ENCODE data around the gene DRGX. TPM values are rescaled to one million over a fixed set of nuclear protein-coding genes. Genes with fewer than 3 reads are reported as not detected.

The DRGX gene
- total and polyA plus RNA-seq, 10 of the 15 experiments (the other 5 are each of a cell fraction or from before 2014, with no cell fraction given) = not detected

- TF ChIP-seq BCLAF1 (IDR thresholded peaks at IDR 0.05) (no peak), IRF3 (IDR thresholded peaks at IDR 0.05) (no peak), ZSCAN29 (IDR thresholded peaks at IDR 0.05) (no peak)
Observed at GRCh38 chr10:49318755-49319154, 77.1 kb downstream of the DRGX start (continued).

- intact Hi-C loops (cut with micrococcal nuclease; ENCODE audit: unreplicated experiment) = no loop called here
- peaks cover 0 to 2% of the 10 kb centered on the region in 2 experiments; a peak in 2 of 4 replicates for H3K27me3 ChIP-seq (replicated peaks in 1 of 2; ENCODE audit: control insufficient read depth in 2 of 2, insufficient read depth in 2 of 2, low read length in 1 of 2)
- ChIA-PET SMC1A (ENCODE audit: uncharacterized antibody, unreplicated experiment) (no interaction called here), CTCF (interaction anchor here (0.7 to 1.6 kb wide), 2 partner anchors 10 to 12 kb away, joined by 3 read pairs; no protein-coding TSS in a partner anchor), RAD21 (ENCODE audit: unreplicated experiment) (no interaction called here), POLR2A (no interaction called here)
- no TSS peak for BruUV-seq (replicated peaks)
- no peaks in the 10 kb centered on the region for H3K36me3 ChIP-seq (ENCODE audit: control insufficient read depth in 2 of 2, insufficient read depth in 2 of 2, low read length in 1 of 2)
- 37% methylated on average over 6 of the region's 6 CpGs for WGBS (ENCODE audit: insufficient coverage, insufficient replicate concordance, low lambda C conversion rate, missing lambda C conversion rate)
- no peak overlapping the region for H3K4me2 ChIP-seq (ENCODE audit: control insufficient read depth, insufficient read depth)
- H4K20me1 ChIP-seq (ENCODE audit: control insufficient read depth, insufficient read depth) = no peaks in the 10 kb centered on the region
- in situ Hi-C loops (cut with MboI) = no loop called here
- H3K79me2 ChIP-seq (ENCODE audit: control insufficient read depth, insufficient read depth, low read length) = no peaks in the 10 kb centered on the region
- no peak for FAIRE-seq
- no peak for DNase-seq (ENCODE audit: low read depth, low spot score)
- no peak overlapping the region for H3K27ac ChIP-seq (ENCODE audit: control insufficient read depth, insufficient read depth)
- ATAC-seq = no peak
- no peak overlapping the region for H3K4me3 ChIP-seq
- no peak overlapping the region for H3K9ac ChIP-seq (ENCODE audit: control insufficient read depth, insufficient read depth, low read length)
- H2AFZ ChIP-seq (ENCODE audit: control insufficient read depth, low read depth, low read length) = no peak overlapping the region
- no peaks in the 10 kb centered on the region for H3K9me3 ChIP-seq (replicated peaks; ENCODE audit: control insufficient read depth, insufficient read depth, low read length)
- H3K4me1 ChIP-seq (ENCODE audit: control insufficient read depth, insufficient read depth, low read length) = no peaks in the 10 kb centered on the region
- TF ChIP-seq RAD51 (IDR thresholded peaks at IDR 0.05) (no peak), LARP7 (IDR thresholded peaks at IDR 0.05) (no peak), TARDBP (IDR thresholded peaks at IDR 0.05; ENCODE audit: borderline replicate concordance) (no peak), BMI1 (IDR thresholded peaks at IDR 0.05; ENCODE audit: borderline replicate concordance) (no peak), RCOR1 (conservative IDR thresholded peaks at IDR 0.05; ENCODE audit: low read depth, low read length) (no peak), FOXK2 (IDR thresholded peaks at IDR 0.05) (no peak), SPI1 (IDR thresholded peaks at IDR 0.05; ENCODE audit: borderline replicate concordance, insufficient read depth, low read depth, low read length) (no peak), RFX5 (IDR thresholded peaks at IDR 0.05; ENCODE audit: low read depth, low read length) (no peak), NR2C2 (IDR thresholded peaks at IDR 0.05; ENCODE audit: borderline replicate concordance, control insufficient read depth, insufficient read length, low read depth) (no peak), RELA (IDR thresholded peaks at IDR 0.05; ENCODE audit: borderline replicate concordance, partially characterized antibody) (no peak), ZNF217 (IDR thresholded peaks at IDR 0.05) (no peak), ZBTB4 (CRISPR knock-in tag; IDR thresholded peaks at IDR 0.05) (no peak), ZSCAN29 (IDR thresholded peaks at IDR 0.05) (no peak), TCF12 (IDR thresholded peaks at IDR 0.05; ENCODE audit: low read depth, low read length) (no peak), CBFB (IDR thresholded peaks at IDR 0.05; ENCODE audit: low read depth) (no peak), IRF3 (IDR thresholded peaks at IDR 0.05) (no peak)
Observed at GRCh38 chr10:49318028-49318427, 77.9 kb downstream of the DRGX start.

Data from GM12878 (cell line).